B cell (primary cell): ENCODE measurements around the gene SDCCAG8. TPM values are rescaled to one million over a fixed set of nuclear protein-coding genes. Genes with fewer than 3 reads are reported as not detected.

Experiments
- ATAC-seq: fragments of 200-7000 bp; cut with Tn5 transposase; one replicate; pipeline ENCODE4 v1.10.0; 2021; ENCODE audit warnings: low read depth, mild to moderate bottlenecking, moderate number of reproducible peaks, moderate library complexity
- CTCF ChIA-PET: fragments of 350-600 bp; sonication (Branson Sonifier 250); formaldehyde crosslinking; loops from one replicate; lab custom pipeline; 2021; ENCODE audit warnings: antibody characterized with exemption, inconsistent platforms; lab: Charles Lee
- POLR2A ChIA-PET: fragments of 350-600 bp; sonication (Branson Sonifier 250); formaldehyde crosslinking; loops from one replicate; lab custom pipeline; 2021; ENCODE audit warnings: antibody characterized with exemption; lab: Charles Lee
- DNase-seq: peaks from one replicate; pipeline ENCODE4 v3.0.0; 2013
- H2AFZ ChIP-seq: 2 replicates; pipeline ENCODE4 v1.6.1; 2012; ENCODE audit warnings: mild to moderate bottlenecking, low read depth, low read length; ENCODE audit not compliant: insufficient read depth, poor library complexity, severe bottlenecking
- H3K27ac ChIP-seq, 2 donors: 1 replicate in 1 of 2; 2 replicates in 1 of 2; pipeline ENCODE4 v1.5.1; 2012 to 2013; ENCODE audit warnings: low read length in 2 of 2, mild to moderate bottlenecking in 2 of 2, moderate library complexity in 1 of 2
- H3K27me3 ChIP-seq, 4 experiments: fragments of 200-600 bp in 1 of 4; sonication (generic) in 1 of 4; replicated peaks in 1 of 4; 1 replicate in 2 of 4; 2 replicates in 2 of 4; pipeline versions ENCODE4 v1.6.1 to v1.7.0; 2013 to 2016; ENCODE audit warnings: low read length in 3 of 4, mild to moderate bottlenecking in 2 of 4, mixed read lengths in 1 of 4, moderate library complexity in 1 of 4; ENCODE audit not compliant: insufficient read depth in 4 of 4, control insufficient read depth in 3 of 4; ENCODE audit errors: control extremely low read depth in 1 of 4
- H3K36me3 ChIP-seq, 2 experiments: replicated peaks in 1 of 2; 1 replicate in 1 of 2; 2 replicates in 1 of 2; pipeline versions ENCODE4 v1.6.1 to v1.7.1; 2013; ENCODE audit warnings: low read length in 1 of 2; ENCODE audit not compliant: insufficient read depth in 2 of 2, control insufficient read depth in 1 of 2; ENCODE audit errors: control extremely low read depth in 1 of 2, extremely low read depth in 1 of 2
- H3K4me1 ChIP-seq, 2 donors: fragments of 200-600 bp in 1 of 2; sonication (generic) in 1 of 2; 1 replicate in 1 of 2; 2 replicates in 1 of 2; pipeline versions ENCODE4 v1.5.1 to v1.6.1; 2013 to 2017; ENCODE audit warnings: low read length in 2 of 2; ENCODE audit not compliant: control insufficient read depth in 2 of 2, insufficient read depth in 2 of 2
- H3K4me2 ChIP-seq: replicated peaks from 2 replicates; pipeline ENCODE3; 2012; ENCODE audit warnings: mild to moderate bottlenecking, low read depth, low read length; ENCODE audit not compliant: poor library complexity, severe bottlenecking
- H3K4me3 ChIP-seq, 5 experiments: fragments of 200-600 bp in 1 of 5; sonication (generic) in 1 of 5; 1 replicate in 3 of 5; 2 replicates in 2 of 5; pipeline versions ENCODE4 v1.5.1 to v1.7.0; 2011 to 2016; ENCODE audit warnings: low read length in 4 of 5, mild to moderate bottlenecking in 4 of 5, low read depth in 2 of 5, control low read depth in 1 of 5, moderate library complexity in 1 of 5; ENCODE audit not compliant: insufficient read depth in 1 of 5; ENCODE audit errors: control extremely low read depth in 1 of 5, extremely low read depth in 1 of 5
- H3K79me2 ChIP-seq: fragments of 200-600 bp; sonication (generic); one replicate; pipeline ENCODE4 v1.6.0; 2016; ENCODE audit warnings: low read length; ENCODE audit not compliant: control insufficient read depth, insufficient read depth
- H3K9ac ChIP-seq: fragments of 200-600 bp; sonication (generic); 2 replicates; pipeline ENCODE4 v1.6.1; 2017; ENCODE audit warnings: mild to moderate bottlenecking, low read length, moderate library complexity
- H3K9me3 ChIP-seq, 3 donors: one replicate each; pipeline versions ENCODE4 v1.6.1 to v1.7.1; 2013; ENCODE audit warnings: low read length in 2 of 3; ENCODE audit not compliant: control insufficient read depth in 2 of 3, insufficient read depth in 1 of 3; ENCODE audit errors: control extremely low read depth in 1 of 3
- H4K20me1 ChIP-seq: 2 replicates; pipeline ENCODE4 v1.6.0; 2012; ENCODE audit warnings: mild to moderate bottlenecking, low read length; ENCODE audit not compliant: insufficient read depth, control insufficient read depth, poor library complexity, severe bottlenecking
- H3K27ac Mint-ChIP-seq: one replicate; pipeline ENCODE4 v1.8.0; 2021; ENCODE audit warnings: mixed read lengths
- H3K27me3 Mint-ChIP-seq: one replicate; pipeline ENCODE4 v1.8.0; 2021; ENCODE audit warnings: mixed read lengths
- H3K4me1 Mint-ChIP-seq: one replicate; pipeline ENCODE4 v1.8.0; 2021; ENCODE audit warnings: mixed read lengths
- H3K4me3 Mint-ChIP-seq: one replicate; pipeline ENCODE4 v1.8.0; 2021; ENCODE audit warnings: mixed read lengths
- H3K9me3 Mint-ChIP-seq: one replicate; pipeline ENCODE4 v1.8.0; 2022; ENCODE audit warnings: mixed read lengths; ENCODE audit not compliant: insufficient read depth
- EZH2 ChIP-seq: IDR thresholded peaks from 2 replicates; pipeline ENCODE4 v1.6.1; 2012; ENCODE audit warnings: borderline replicate concordance, low read depth, mild to moderate bottlenecking, moderate library complexity, low read length; ENCODE audit not compliant: insufficient read depth, poor library complexity, severe bottlenecking
- WGBS: methylation state at CpG from one replicate; pipeline ENCODE4 v1.1.5; 2013; ENCODE audit warnings: missing lambda C conversion rate; ENCODE audit not compliant: insufficient coverage; 5-methylcytosine and 5-hydroxymethylcytosine counted together
- intact Hi-C: fragments of 100-400 bp; cut with micrococcal nuclease; formaldehyde crosslinking; loops from one replicate; pipeline ENCODE4 v1.10.0; 2022
- polyA plus RNA-seq: library from polyadenylated mRNA; depleted of rRNA; stranded (reverse); fragments of >200 nt; gene quantifications from 2 replicates; pipeline ENCODE4 v1.2.3, GENCODE V29; 2012
- total RNA-seq, 2 donors: library from RNA; stranded (reverse); fragments of 120-200 nt in 1 of 2; gene quantifications; 1 replicate in 1 of 2; 2 replicates in 1 of 2; pipeline versions ENCODE4 v1.2.3 to v1.2.4, GENCODE V29; 2013 to 2022
- TF ChIP-seq, protein P1 (sequence below): fragments of 200-600 bp; IDR thresholded peaks from one replicate; pipeline ENCODE4 v1.8.0; 2022; ENCODE audit warnings: antibody characterized with exemption, mild to moderate bottlenecking

SDCCAG8 gene
- total and polyA plus RNA-seq, 2 donors (not counting 1 experiment from before 2014, with no cell fraction given): 37.1 to 60.7 TPM

DNA sequence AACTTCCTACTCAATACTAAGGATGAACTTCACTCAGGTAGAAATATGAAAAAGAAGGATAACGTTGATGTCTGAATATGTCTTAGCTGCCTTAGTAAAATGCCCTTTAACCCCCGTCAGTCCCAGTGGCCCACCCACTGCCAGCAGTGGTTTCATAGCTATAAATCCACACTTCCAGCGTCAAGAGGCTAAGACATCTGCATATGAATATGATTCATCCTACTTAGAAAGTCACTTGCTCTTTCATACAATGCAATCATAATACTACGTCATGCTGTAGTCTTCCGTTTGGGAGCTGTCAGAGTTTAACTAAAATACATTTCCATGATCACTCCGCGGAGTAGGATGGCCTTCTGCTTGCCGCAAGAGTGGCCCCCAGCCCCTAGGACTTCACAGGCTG, 247.3 kb downstream of the SDCCAG8 start:
- ChIA-PET CTCF (interaction anchor here (0.8 kb wide), 1 partner anchor 21 kb away, joined by 3 read pairs; no protein-coding TSS in a partner anchor), POLR2A (interaction anchor here (2.0 kb wide), 1 partner anchor 21 kb away, joined by 5 read pairs; no protein-coding TSS in a partner anchor)
- intact Hi-C loops: loop anchor here (10.0 kb wide), 2 partner anchors 222 to 772 kb away; no protein-coding TSS in a partner anchor
- no peak overlapping the region for H3K4me3 Mint-ChIP-seq
- Histone ChIP-seq H3K9ac (no peak overlapping the region), H2AFZ (no peak overlapping the region), H3K27me3 (no peaks in the 10 kb centered on the region), H3K27ac (no peak overlapping the region), H3K36me3 (peaks cover 2 to 4% of the 10 kb centered on the region in 2 experiments), H3K4me2 (no peak overlapping the region), H4K20me1 (no peaks in the 10 kb centered on the region), H3K79me2 (no peaks in the 10 kb centered on the region), H3K4me3 (no peak overlapping the region), H3K9me3 (no peaks in the 10 kb centered on the region), H3K4me1 (peaks cover 25 to 26% of the 10 kb centered on the region in 2 donors)
- no peaks in the 10 kb centered on the region for H3K27me3 Mint-ChIP-seq
- H3K4me1 Mint-ChIP-seq: peaks cover 26% of the 10 kb centered on the region
- H3K27ac Mint-ChIP-seq: peak overlapping the region; percentile 50
- no peak for ATAC-seq
- no peaks in the 10 kb centered on the region for H3K9me3 Mint-ChIP-seq
- WGBS: 95% methylated on average over 2 of the region's 8 CpGs
- DNase-seq: no peak
- TF ChIP-seq, protein P1, sequence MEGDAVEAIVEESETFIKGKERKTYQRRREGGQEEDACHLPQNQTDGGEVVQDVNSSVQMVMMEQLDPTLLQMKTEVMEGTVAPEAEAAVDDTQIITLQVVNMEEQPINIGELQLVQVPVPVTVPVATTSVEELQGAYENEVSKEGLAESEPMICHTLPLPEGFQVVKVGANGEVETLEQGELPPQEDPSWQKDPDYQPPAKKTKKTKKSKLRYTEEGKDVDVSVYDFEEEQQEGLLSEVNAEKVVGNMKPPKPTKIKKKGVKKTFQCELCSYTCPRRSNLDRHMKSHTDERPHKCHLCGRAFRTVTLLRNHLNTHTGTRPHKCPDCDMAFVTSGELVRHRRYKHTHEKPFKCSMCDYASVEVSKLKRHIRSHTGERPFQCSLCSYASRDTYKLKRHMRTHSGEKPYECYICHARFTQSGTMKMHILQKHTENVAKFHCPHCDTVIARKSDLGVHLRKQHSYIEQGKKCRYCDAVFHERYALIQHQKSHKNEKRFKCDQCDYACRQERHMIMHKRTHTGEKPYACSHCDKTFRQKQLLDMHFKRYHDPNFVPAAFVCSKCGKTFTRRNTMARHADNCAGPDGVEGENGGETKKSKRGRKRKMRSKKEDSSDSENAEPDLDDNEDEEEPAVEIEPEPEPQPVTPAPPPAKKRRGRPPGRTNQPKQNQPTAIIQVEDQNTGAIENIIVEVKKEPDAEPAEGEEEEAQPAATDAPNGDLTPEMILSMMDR: no peak
- TF ChIP-seq EZH2: no peak

DNA sequence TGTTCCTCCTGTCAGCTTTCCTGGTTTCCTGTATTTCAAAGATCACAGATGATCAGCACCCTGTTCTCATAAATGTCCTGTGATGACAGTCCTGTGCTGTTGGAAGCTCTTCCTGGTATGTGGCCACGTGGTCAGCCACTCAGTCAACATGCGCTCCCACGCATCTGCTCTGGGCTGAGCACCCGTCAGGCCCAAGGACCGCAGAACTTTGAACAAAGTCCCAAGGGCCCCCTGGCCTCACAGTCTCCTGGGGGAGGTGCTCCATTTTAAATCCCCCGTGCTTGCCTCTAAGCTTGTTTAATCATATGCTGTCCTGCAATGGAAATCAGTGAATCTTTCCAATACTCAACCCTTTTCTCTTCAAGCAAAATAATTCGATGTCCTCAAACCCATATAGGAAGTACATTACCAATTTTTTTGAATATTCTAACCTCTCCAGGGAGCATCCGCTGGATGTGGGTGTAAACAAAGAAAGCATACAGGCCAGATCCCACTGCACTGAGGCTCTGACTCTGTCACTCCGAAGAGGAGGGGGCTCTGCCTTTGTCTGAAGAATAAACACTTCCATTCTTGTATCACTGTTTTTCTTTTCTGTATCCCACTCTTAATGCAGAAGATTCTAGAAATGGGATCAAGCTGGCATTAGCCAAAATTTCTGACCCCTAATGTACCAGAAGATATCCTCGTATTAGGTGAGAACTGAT, 250.3 kb downstream of the SDCCAG8 start:
- peak overlapping the region; percentile 78 for H3K4me3 Mint-ChIP-seq
- H3K4me3 ChIP-seq: no peak overlapping the region
- peak overlapping the region; percentile 29 for H2AFZ ChIP-seq
- ChIA-PET CTCF (interaction anchor here (1.0 kb wide), 1 partner anchor 28 kb away, joined by 3 read pairs; no protein-coding TSS in a partner anchor), POLR2A (no interaction called here)
- peaks cover 2 to 10% of the 10 kb centered on the region in 2 experiments for H3K36me3 ChIP-seq
- 20% methylated on average over 7 of the region's 10 CpGs for WGBS
- peak; percentile 73 for ATAC-seq
- peaks cover 32 to 34% of the 10 kb centered on the region in 2 donors for H3K4me1 ChIP-seq
- intact Hi-C loops: loop anchor here (5.0 to 10.0 kb wide), 3 partner anchors 219 to 769 kb away; partner anchors contain the start of gene AKT3
- H3K4me1 Mint-ChIP-seq: peaks cover 39% of the 10 kb centered on the region
- no peak for TF ChIP-seq EZH2
- TF ChIP-seq, protein P1: no peak
- H3K27ac Mint-ChIP-seq: peak overlapping the region; percentile 79
- no peaks in the 10 kb centered on the region for H4K20me1 ChIP-seq
- H3K4me2 ChIP-seq: peak overlapping the region; percentile 58
- H3K27ac ChIP-seq: peak overlapping the region; percentile 5 to 48
- H3K9ac ChIP-seq: peak overlapping the region; percentile 24
- no peaks in the 10 kb centered on the region for H3K27me3 Mint-ChIP-seq
- H3K9me3 ChIP-seq: no peaks in the 10 kb centered on the region
- H3K27me3 ChIP-seq: no peaks in the 10 kb centered on the region
- DNase-seq: peak; percentile 54
- no peaks in the 10 kb centered on the region for H3K9me3 Mint-ChIP-seq
- no peaks in the 10 kb centered on the region for H3K79me2 ChIP-seq
